Activated naive CD8-positive, alpha-beta T cell treated with anti-CD3 and anti-CD28 coated beads, Interleukin-2, amount 10 ng/mL, durations not matched to agents 7 days and 5 days (primary cell): ENCODE results near the gene SNORC. TPM values are rescaled to one million over a fixed set of nuclear protein-coding genes. Genes with fewer than 3 reads are reported as not detected.

Experiments used
- ATAC-seq: fragments of 150-1000 bp; cut with Tn5 transposase; one replicate; pipeline ENCODE4 v1.10.0; 2021; ENCODE audit warnings: low read depth, moderate library complexity
- POLR2A ChIA-PET: fragments of 350-600 bp; sonication (Branson Sonifier 250); formaldehyde crosslinking; loops from one replicate; lab custom pipeline; 2021; ENCODE audit warnings: antibody characterized with exemption; lab: Charles Lee
- DNase-seq: peaks from one replicate; pipeline ENCODE4 v3.0.0; 2021
- H3K27ac Mint-ChIP-seq: one replicate; pipeline ENCODE4 v1.8.0; 2022; ENCODE audit warnings: mild to moderate bottlenecking, mixed read lengths
- H3K27me3 Mint-ChIP-seq: one replicate; pipeline ENCODE4 v1.8.0; 2022; ENCODE audit warnings: mild to moderate bottlenecking, moderate library complexity, mixed read lengths
- H3K36me3 Mint-ChIP-seq: one replicate; pipeline ENCODE4 v1.8.0; 2021; ENCODE audit warnings: mild to moderate bottlenecking, mixed read lengths
- H3K4me1 Mint-ChIP-seq: one replicate; pipeline ENCODE4 v1.8.0; 2021; ENCODE audit warnings: mixed read lengths
- H3K4me3 Mint-ChIP-seq: one replicate; pipeline ENCODE4 v1.8.0; 2022; ENCODE audit warnings: mild to moderate bottlenecking, moderate library complexity, mixed read lengths
- H3K9me3 Mint-ChIP-seq: one replicate; pipeline ENCODE4 v1.8.0; 2021; ENCODE audit warnings: mixed read lengths
- total RNA-seq, 2 experiments: library from RNA; stranded (reverse); gene quantifications; one replicate each; pipeline ENCODE4 v1.2.3, GENCODE V29; 2021

Gene SNORC
- total RNA-seq, 2 experiments from 2014 or later = 1.5 to 2.1 TPM

GRCh38 chr2:232925153-232925820 lies 55.2 kb downstream of the SNORC start:
- DNase-seq (no peak), ATAC-seq (no peak)
- Mint-ChIP-seq H3K4me1 (no peaks in the 10 kb centered on the region), H3K27me3 (peaks cover 60% of the 10 kb centered on the region), H3K27ac (no peak overlapping the region), H3K4me3 (no peak overlapping the region), H3K9me3 (no peaks in the 10 kb centered on the region), H3K36me3 (no peaks in the 10 kb centered on the region)
- POLR2A ChIA-PET = no interaction called here

GRCh38 chr2:232925821-232926156 lies 55.7 kb downstream of the SNORC start:
- H3K27me3 Mint-ChIP-seq = peaks cover 62% of the 10 kb centered on the region
- ATAC-seq = no peak
- no peak for DNase-seq
- POLR2A ChIA-PET = no interaction called here
- no peaks in the 10 kb centered on the region for H3K36me3 Mint-ChIP-seq
- H3K9me3 Mint-ChIP-seq = no peaks in the 10 kb centered on the region
- no peak overlapping the region for H3K4me3 Mint-ChIP-seq
- no peak overlapping the region for H3K27ac Mint-ChIP-seq
- H3K4me1 Mint-ChIP-seq = no peaks in the 10 kb centered on the region

- POLR2A ChIA-PET = no interaction called here
- no peaks in the 10 kb centered on the region for H3K9me3 Mint-ChIP-seq
- H3K27ac Mint-ChIP-seq = no peak overlapping the region
- no peaks in the 10 kb centered on the region for H3K4me1 Mint-ChIP-seq
- no peak for DNase-seq
- H3K36me3 Mint-ChIP-seq = no peaks in the 10 kb centered on the region
- peak overlapping the region; percentile 44 for H3K4me3 Mint-ChIP-seq
- ATAC-seq = no peak
- H3K27me3 Mint-ChIP-seq = peaks cover 69% of the 10 kb centered on the region
These were observed 56.4 kb downstream of the SNORC start for GRCh38 chr2:232926431-232926939.

DNA sequence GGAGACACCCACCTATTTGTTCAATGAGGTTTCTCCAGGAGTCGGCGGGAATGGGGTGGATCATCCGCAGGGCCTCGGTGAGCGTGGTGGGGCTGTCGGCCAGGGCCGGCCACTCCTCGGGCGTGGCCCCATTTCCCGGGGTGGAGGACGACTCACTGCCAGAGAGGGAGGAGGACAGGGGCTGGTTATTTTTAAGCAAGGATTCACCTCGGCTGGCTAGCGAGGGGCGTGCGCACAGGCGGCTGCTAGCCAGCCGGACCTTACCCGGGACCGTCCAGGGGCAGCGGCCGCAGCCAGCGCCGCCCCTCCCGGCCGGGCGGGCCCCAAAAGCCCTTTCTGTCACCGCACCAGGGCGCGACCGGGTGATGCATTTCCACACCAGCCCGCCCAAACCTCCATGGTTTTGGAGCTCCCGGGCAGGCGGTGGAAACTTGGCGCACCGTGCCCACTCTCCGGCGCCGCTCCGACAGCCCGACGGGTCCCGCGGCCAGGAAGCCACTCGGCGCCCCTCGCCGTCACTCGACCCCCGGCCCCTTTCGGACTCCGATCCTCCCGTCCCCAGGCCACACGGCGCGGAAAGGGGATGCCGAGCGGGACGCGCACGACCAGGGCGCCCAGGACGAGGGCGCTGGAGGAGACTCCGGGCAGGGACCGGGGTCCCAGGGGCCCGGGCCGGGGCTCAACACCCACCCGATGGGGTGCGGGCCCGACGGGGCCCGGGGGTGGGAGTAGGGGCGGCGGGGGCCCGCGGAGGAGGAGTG lies 57.1 kb downstream of the SNORC start:
- no peak for ATAC-seq
- DNase-seq = no peak
- Mint-ChIP-seq H3K27ac (no peak overlapping the region), H3K4me3 (peak overlapping the region; percentile 44), H3K36me3 (no peaks in the 10 kb centered on the region), H3K9me3 (no peaks in the 10 kb centered on the region), H3K4me1 (no peaks in the 10 kb centered on the region), H3K27me3 (peaks cover 72% of the 10 kb centered on the region)
- POLR2A ChIA-PET = no interaction called here

GRCh38 chr2:232927793-232928550 lies 57.9 kb downstream of the SNORC start:
- no peaks in the 10 kb centered on the region for H3K36me3 Mint-ChIP-seq
- no peaks in the 10 kb centered on the region for H3K4me1 Mint-ChIP-seq
- no peak overlapping the region for H3K4me3 Mint-ChIP-seq
- ATAC-seq = peak; percentile 34
- no peak overlapping the region for H3K27ac Mint-ChIP-seq
- peak; percentile 40 for DNase-seq
- H3K9me3 Mint-ChIP-seq = no peaks in the 10 kb centered on the region
- POLR2A ChIA-PET = no interaction called here
- H3K27me3 Mint-ChIP-seq = peaks cover 72% of the 10 kb centered on the region

Other genes starting within 250 kb of the SNORC start
- gene EFHD1, start 236.7 kb upstream of the SNORC start, total RNA-seq = 1 to 10 TPM; 7.6 to 8.8 TPM
- gene GIGYF2, start 172.9 kb upstream of the SNORC start, total RNA-seq = 10 to 100 TPM; 66.8 to 67.5 TPM
- gene KCNJ13, start 93.7 kb upstream of the SNORC start, total RNA-seq = not detected
- gene NGEF, start 143.0 kb downstream of the SNORC start, total RNA-seq = not detected
- not detected for gene NEU2, start 162.4 kb downstream of the SNORC start, total RNA-seq
- gene INPP5D, start 190.1 kb downstream of the SNORC start, total RNA-seq = 100 to 1,000 TPM; 129 to 135 TPM